ENCODE data around the gene GTPBP2.
"Not testable (repeated sequence)": the region's sequence is repeated elsewhere in the genome, so short reads cannot be mapped to it uniquely, and the experiment has no call there.

GTPBP2 gene

GRCh38 chr6:43669922-43670622 is 41.0 kb upstream of the GTPBP2 start:
- H3K9ac ChIP-seq (ENCODE audit: low read depth, low read length), result no peak overlapping the region
- no peak overlapping the region for H3K27ac ChIP-seq (ENCODE audit: low read length)
- peaks cover 46% of the 10 kb centered on the region for H3K36me3 ChIP-seq (ENCODE audit: insufficient read depth, low read depth, low read length)
- peaks cover 10% of the 10 kb centered on the region; the same call in 1 of the 2 replicates for H3K4me1 ChIP-seq (ENCODE audit: insufficient read depth, low read length)
- H3K4me3 ChIP-seq (ENCODE audit: low read length), result no peak overlapping the region
- H3K27me3 ChIP-seq (ENCODE audit: insufficient read depth, low read length), result no peaks in the 10 kb centered on the region
- H3K9me3 ChIP-seq (ENCODE audit: insufficient read depth, low read depth, low read length), result no peaks in the 10 kb centered on the region

DNA sequence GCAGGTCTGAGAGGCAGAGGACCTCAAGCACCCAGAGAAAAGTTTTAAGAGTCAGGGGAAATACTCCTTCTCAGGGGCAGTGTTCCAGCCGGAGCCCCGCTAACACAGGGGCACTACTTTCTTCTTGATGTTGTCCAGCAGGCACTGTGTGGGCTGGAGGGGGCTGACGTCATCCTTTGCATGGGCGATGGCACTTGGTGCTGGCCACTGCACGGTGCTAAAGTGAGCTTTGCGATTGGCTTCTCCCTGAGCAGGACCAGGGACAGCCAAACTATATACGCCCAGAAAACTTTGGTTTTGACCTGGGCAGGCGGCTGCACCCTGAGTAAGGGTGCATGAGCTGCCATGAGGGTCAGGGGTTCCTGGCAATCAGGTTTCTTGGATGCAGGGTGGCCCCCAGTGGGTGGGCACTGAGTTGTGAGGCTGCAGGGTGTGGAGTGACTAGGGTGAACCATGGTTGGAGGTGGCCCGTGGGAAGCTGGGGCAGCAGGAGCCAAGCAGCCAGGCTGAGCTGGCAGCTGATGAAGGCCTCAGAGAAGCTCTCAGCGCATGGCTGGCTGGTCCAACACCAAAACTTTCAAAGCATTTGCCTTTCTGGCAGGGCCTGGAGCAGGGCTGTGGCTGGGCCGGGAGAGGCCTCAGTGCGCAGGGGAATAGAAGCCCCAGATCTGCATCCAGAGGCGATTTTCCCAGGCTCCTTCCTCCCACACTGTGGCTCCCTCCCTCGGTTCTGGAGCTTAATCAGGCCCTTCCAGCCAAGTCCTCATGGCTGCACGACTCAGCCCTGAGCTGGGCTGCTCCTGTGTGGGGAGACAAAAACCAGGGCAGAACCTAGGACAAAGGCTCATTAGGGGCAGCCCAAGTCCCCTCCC is 40.2 kb upstream of the GTPBP2 start:
- Histone ChIP-seq H3K36me3 (ENCODE audit: insufficient read depth, low read depth, low read length) (peaks cover 38% of the 10 kb centered on the region), H3K9ac (ENCODE audit: low read depth, low read length) (no peak overlapping the region; the same call in 1 of the 2 replicates), H3K4me1 (ENCODE audit: insufficient read depth, low read length) (peaks cover 10% of the 10 kb centered on the region; the same call in 1 of the 2 replicates), H3K27ac (ENCODE audit: low read length) (no peak overlapping the region), H3K27me3 (ENCODE audit: insufficient read depth, low read length) (no peaks in the 10 kb centered on the region), H3K4me3 (ENCODE audit: low read length) (no peak overlapping the region), H3K9me3 (ENCODE audit: insufficient read depth, low read depth, low read length) (no peaks in the 10 kb centered on the region)

DNA sequence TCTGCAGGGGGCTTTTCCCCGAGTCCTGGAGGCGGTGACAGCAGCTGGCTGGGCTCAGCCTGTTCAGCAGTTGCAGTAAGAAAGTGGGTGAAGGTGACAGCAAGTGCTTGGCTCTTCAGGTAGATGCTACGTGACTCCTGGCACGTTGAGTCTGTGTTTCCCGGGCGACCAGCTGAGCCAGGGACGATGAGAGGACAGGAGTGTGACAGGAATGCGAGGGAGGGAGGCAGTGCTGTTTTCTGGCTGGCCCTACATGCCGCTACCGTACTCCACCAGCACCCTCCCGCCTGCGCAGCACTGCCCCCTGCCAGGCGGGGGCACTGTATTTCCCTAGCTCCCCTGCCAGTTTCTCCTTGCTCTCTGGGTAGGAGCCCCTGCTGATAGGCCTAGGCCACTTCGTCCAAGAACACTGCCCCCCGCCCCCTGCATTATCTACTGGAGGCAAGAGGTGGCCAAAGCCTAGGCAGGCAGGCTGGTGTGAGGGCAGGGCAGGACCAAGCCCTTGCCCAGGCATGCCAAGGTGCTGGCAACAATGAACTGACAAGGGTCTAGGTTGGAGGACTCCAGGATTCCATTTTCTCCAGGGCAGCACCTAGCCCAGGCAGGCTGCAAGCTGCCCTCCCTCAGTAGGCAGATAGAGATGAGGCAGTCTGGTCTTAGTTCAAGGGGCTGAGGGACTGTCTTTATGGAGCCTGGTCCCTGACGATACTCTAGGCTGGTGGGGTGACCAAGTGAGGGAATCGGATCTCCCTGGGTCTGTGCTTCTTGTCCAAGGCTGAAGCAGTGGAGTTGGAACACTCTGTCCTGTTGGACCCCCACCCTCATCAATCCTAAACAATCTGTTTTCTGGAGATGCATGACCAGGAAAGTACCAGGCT is 39.3 kb upstream of the GTPBP2 start:
- H3K27ac ChIP-seq (ENCODE audit: low read length), result no peak overlapping the region
- no peak overlapping the region for H3K9ac ChIP-seq (ENCODE audit: low read depth, low read length)
- H3K27me3 ChIP-seq (ENCODE audit: insufficient read depth, low read length), result no peaks in the 10 kb centered on the region
- H3K9me3 ChIP-seq (ENCODE audit: insufficient read depth, low read depth, low read length), result no peaks in the 10 kb centered on the region
- H3K4me3 ChIP-seq (ENCODE audit: low read length), result peak overlapping the region; percentile 47
- H3K36me3 ChIP-seq (ENCODE audit: insufficient read depth, low read depth, low read length), result peaks cover 29% of the 10 kb centered on the region
- peaks cover 10% of the 10 kb centered on the region; the same call in 1 of the 2 replicates for H3K4me1 ChIP-seq (ENCODE audit: insufficient read depth, low read length)

DNA sequence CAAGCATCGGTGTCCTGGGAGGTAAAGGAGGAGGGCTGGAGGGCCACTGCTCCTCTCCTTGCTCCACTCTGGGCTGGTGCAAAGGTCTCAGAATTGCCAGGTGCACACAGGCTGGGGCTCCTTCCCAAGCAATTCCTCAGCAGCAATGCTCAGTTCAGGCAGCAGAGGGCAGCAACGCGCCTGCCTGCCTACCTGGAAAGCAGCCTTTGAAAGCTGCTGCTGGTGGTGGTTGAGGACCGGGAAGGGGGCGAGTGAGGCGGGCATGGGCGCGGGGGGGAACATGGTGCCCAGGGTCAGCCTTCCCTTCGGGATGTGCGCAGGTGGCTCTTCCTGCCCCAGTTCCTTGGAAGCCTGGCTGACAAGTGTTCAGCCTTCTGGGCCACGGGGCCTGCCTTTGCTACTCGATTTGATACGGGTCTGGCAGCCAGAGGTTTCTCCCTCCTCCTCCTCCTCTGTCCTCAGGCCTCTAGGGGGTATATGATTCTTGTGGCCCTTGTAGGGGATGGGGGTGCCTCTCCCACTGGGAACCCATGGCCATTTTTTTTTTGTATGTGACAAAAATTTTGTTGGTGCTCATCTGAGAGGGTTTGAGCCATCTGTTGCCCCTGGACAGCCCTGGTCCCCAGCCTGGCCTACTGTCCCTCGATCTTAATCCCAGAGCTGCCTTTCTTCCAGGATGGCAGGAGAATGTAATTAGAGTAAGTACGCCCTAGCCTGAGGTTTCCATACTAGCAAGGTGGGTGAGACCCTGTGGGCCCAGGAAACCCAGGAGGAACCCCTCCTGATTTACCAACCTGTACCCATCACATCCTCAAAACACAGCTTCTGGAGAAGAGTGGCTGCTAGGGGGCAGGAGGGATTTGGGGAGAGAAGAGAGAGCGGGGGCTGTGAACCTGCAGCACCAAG is 38.4 kb upstream of the GTPBP2 start:
- no peaks in the 10 kb centered on the region for H3K27me3 ChIP-seq (ENCODE audit: insufficient read depth, low read length)
- H3K9me3 ChIP-seq (ENCODE audit: insufficient read depth, low read depth, low read length), result no peaks in the 10 kb centered on the region
- H3K4me1 ChIP-seq (ENCODE audit: insufficient read depth, low read length), result peaks cover 10% of the 10 kb centered on the region; the same call in 1 of the 2 replicates
- no peak overlapping the region for H3K27ac ChIP-seq (ENCODE audit: low read length)
- H3K36me3 ChIP-seq (ENCODE audit: insufficient read depth, low read depth, low read length), result peaks cover 21% of the 10 kb centered on the region
- peak overlapping the region; percentile 47 for H3K4me3 ChIP-seq (ENCODE audit: low read length)
- no peak overlapping the region for H3K9ac ChIP-seq (ENCODE audit: low read depth, low read length)

GRCh38 chr6:43666196-43666920 is 37.3 kb upstream of the GTPBP2 start:
- Histone ChIP-seq H3K9me3 (ENCODE audit: insufficient read depth, low read depth, low read length) (no peaks in the 10 kb centered on the region), H3K36me3 (ENCODE audit: insufficient read depth, low read depth, low read length) (peaks cover 10% of the 10 kb centered on the region), H3K4me3 (ENCODE audit: low read length) (no peak overlapping the region), H3K9ac (ENCODE audit: low read depth, low read length) (no peak overlapping the region), H3K27ac (ENCODE audit: low read length) (no peak overlapping the region), H3K4me1 (ENCODE audit: insufficient read depth, low read length) (peaks cover 10% of the 10 kb centered on the region; the same call in 1 of the 2 replicates), H3K27me3 (ENCODE audit: insufficient read depth, low read length) (no peaks in the 10 kb centered on the region)

- Histone ChIP-seq H3K9me3 (ENCODE audit: insufficient read depth, low read depth, low read length) (no peaks in the 10 kb centered on the region), H3K27me3 (ENCODE audit: insufficient read depth, low read length) (no peaks in the 10 kb centered on the region), H3K36me3 (ENCODE audit: insufficient read depth, low read depth, low read length) (no peaks in the 10 kb centered on the region; the same call in 1 of the 2 replicates), H3K4me3 (ENCODE audit: low read length) (no peak overlapping the region), H3K4me1 (ENCODE audit: insufficient read depth, low read length) (peaks cover 10% of the 10 kb centered on the region; the same call in 1 of the 2 replicates), H3K9ac (ENCODE audit: low read depth, low read length) (no peak overlapping the region), H3K27ac (ENCODE audit: low read length) (no peak overlapping the region)
Measured at GRCh38 chr6:43665376-43665775, 36.3 kb upstream of the GTPBP2 start.

DNA sequence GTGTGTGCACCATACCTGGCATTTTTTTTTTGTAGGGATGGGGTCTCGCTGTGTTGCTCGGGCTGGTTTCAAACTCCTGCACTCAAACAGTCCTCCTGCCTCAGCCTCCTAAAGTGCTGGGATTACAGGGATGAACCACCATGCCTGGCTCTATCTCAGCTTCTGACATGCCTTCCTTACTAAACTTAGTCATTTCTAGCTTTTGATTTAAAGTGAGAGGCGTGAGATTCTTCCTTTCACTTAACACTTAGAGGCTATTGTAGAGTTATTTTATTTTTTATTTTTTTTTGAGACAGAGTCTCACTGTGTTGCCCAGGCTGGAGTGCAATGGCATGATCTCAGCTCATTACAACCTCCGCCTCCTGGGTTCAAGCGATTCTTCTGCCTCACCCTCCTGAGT is 33.9 kb upstream of the GTPBP2 start:
- not testable (repeated sequence) for H3K27me3 ChIP-seq (ENCODE audit: insufficient read depth, low read length); H3K36me3 ChIP-seq (ENCODE audit: insufficient read depth, low read depth, low read length); H3K9ac ChIP-seq (ENCODE audit: low read depth, low read length); H3K4me3 ChIP-seq (ENCODE audit: low read length); H3K9me3 ChIP-seq (ENCODE audit: insufficient read depth, low read depth, low read length); H3K27ac ChIP-seq (ENCODE audit: low read length); H3K4me1 ChIP-seq (ENCODE audit: insufficient read depth, low read length)

DNA sequence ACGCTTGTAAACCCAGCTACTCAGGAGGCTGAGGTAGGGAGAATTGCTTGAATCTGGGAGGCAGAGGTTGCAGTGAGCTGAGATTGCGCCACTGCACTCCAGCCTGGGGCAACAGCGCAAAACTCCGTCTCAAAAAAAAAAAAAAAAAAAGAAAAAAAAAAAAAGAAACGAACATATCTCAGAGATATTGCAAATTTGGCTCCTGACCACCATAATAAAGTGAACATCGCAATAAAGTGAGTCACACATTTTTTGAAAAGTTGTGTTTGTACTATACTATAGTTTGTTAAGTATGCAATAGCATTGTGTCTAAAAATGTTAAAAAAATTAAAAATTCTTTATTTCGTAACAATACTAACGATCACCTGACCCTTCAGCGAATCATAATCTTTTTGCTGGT is 29.1 kb upstream of the GTPBP2 start:
- H3K9ac ChIP-seq (ENCODE audit: low read depth, low read length), result no peak overlapping the region
- no peaks in the 10 kb centered on the region for H3K36me3 ChIP-seq (ENCODE audit: insufficient read depth, low read depth, low read length)
- H3K27me3 ChIP-seq (ENCODE audit: insufficient read depth, low read length), result no peaks in the 10 kb centered on the region
- no peak overlapping the region for H3K27ac ChIP-seq (ENCODE audit: low read length)
- H3K4me1 ChIP-seq (ENCODE audit: insufficient read depth, low read length), result no peaks in the 10 kb centered on the region
- H3K4me3 ChIP-seq (ENCODE audit: low read length), result no peak overlapping the region
- no peaks in the 10 kb centered on the region for H3K9me3 ChIP-seq (ENCODE audit: insufficient read depth, low read depth, low read length)

DNA sequence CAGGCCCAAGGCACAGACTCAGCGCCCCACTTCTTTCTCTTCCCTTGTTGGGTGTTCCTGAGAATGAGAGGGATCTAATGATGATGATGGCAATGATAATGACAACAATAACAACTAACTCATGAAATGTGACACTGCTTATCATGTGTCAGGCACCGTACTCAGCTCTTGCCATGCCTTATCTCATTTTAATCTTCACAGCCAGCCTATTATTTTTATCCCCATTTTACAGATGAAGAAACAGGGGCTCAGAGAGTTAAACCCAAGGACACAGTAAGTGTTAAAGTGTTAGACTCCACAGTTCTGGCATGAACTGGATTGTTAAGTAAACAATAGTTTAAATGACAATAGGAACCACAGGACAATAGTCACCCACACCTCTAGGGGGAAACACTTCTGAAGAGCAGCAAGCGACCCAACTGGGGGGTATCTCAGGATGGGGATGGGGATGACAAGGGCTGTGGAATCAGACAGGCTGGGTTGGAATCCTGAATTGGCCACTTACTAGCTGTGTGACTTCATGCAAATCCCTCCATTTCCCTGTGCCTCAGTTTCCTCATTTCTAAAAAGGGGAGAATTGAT is 28.2 kb upstream of the GTPBP2 start:
- no peak overlapping the region for H3K9ac ChIP-seq (ENCODE audit: low read depth, low read length)
- no peaks in the 10 kb centered on the region for H3K27me3 ChIP-seq (ENCODE audit: insufficient read depth, low read length)
- no peak overlapping the region for H3K4me3 ChIP-seq (ENCODE audit: low read length)
- no peaks in the 10 kb centered on the region for H3K4me1 ChIP-seq (ENCODE audit: insufficient read depth, low read length)
- no peaks in the 10 kb centered on the region for H3K9me3 ChIP-seq (ENCODE audit: insufficient read depth, low read depth, low read length)
- no peaks in the 10 kb centered on the region for H3K36me3 ChIP-seq (ENCODE audit: insufficient read depth, low read depth, low read length)
- H3K27ac ChIP-seq (ENCODE audit: low read length), result no peak overlapping the region

- H3K27me3 ChIP-seq (ENCODE audit: insufficient read depth, low read length); H3K9me3 ChIP-seq (ENCODE audit: insufficient read depth, low read depth, low read length); H3K9ac ChIP-seq (ENCODE audit: low read depth, low read length); H3K27ac ChIP-seq (ENCODE audit: low read length); H3K36me3 ChIP-seq (ENCODE audit: insufficient read depth, low read depth, low read length); H3K4me1 ChIP-seq (ENCODE audit: insufficient read depth, low read length); H3K4me3 ChIP-seq (ENCODE audit: low read length): not testable (repeated sequence)
Measured at GRCh38 chr6:43652822-43653221, 23.8 kb upstream of the GTPBP2 start.

All from iPS-20b (cell line).